Fibroblast of skin of scalp (primary cell): ENCODE data around the gene DIP2C.
"Not testable (repeated sequence)": the region's sequence is repeated elsewhere in the genome, so short reads cannot be mapped to it uniquely, and the experiment has no call there.

Experiments
- DNase-seq: peaks from one replicate; pipeline ENCODE4 v3.0.0-alpha.2; 2013

DIP2C gene

DNA sequence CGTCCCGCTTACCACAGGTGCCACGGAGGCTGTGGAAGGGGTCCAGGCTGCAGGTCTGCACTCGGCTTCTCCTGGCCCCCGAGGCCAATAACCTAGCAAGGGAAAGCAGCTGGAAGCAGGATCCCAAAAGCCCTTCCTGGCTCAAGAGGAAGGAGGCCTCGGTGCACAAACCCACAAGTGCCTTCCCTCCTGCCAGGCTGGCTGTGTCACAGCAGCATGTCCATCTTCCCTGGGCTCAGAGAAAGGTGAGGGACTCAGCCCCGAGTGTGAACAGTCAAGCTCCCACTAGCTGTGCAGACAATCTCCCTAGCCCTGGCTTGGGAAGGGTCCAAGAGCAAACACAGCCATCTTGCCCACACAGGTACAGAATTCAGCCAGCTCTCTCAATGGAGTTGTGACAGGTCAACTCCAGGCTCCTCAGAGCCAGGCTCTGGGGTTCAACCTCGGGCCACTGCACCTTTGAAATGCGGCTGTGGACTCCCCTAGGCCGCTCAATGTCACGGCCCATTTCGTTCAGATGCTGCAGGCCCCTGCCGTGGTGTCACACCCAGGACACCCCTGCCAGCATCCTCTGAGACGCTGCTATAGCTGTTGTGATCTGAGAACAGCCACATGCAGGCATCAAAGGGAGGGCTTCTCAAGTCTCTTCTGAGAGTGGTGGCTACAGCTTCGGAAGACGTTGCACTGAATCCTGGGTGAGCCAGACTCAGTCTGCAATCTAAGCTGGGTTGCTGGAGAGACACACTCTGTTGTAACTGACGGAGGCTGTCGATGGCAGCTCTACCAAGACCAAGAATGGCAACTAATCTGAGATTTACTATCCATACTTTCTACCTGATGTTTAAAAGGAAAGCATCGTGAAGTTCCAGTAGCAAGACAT is 137.9 kb downstream of the DIP2C start:
- DNase-seq = no peak

DNA sequence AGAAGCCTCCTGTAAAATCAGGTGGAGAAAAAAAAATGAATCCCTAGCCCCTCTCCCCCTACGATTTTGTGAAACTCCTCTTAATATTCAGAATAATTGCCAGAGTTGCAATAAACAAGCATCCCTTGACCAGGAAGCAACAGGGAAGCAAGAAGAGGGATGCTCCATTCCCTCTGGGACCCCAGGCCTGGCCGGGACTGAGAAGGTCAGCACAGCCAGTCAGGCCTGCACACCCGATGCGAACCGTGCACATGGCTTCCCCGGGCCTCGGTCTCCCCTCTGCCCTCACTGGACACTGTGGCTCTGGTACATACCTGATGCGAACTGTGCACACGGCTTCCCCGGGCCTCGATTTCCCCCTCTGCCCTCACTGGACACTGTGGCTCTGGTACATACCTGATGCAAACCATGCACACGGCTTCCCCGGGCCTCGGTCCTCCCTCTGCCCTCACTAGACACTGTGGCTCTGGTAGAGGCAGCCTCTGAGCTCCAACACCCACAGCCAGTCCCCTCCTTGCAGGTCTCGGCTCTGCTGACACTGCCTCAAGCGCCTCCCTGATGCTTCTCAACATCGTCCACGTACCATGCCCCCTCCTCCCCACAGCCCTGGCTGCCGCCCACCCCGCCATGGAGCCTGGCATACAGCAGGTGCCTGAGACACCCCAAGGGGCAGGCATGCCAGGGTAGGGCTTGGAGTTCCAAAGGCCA is 138.6 kb downstream of the DIP2C start:
- no peak for DNase-seq

DNA sequence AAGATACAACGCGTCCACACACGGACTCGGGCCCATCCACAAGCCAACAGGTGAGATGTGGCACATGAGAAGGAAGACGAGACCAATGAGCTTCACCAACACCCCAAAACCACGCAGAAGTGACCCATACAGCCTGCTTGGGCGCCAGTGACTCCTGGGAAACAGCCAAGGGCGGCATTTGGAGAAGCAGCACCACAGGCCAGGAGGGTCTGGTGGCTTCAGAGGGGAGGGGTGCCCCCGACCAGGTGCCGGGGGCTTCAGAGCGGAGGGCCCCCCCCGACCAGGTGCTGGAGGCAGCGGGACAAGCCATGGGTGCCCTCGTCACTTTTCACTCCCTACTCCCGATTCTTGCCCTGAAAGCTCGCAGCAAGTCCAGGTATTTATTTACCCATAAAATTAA is 140.1 kb downstream of the DIP2C start:
- no peak for DNase-seq

DNA sequence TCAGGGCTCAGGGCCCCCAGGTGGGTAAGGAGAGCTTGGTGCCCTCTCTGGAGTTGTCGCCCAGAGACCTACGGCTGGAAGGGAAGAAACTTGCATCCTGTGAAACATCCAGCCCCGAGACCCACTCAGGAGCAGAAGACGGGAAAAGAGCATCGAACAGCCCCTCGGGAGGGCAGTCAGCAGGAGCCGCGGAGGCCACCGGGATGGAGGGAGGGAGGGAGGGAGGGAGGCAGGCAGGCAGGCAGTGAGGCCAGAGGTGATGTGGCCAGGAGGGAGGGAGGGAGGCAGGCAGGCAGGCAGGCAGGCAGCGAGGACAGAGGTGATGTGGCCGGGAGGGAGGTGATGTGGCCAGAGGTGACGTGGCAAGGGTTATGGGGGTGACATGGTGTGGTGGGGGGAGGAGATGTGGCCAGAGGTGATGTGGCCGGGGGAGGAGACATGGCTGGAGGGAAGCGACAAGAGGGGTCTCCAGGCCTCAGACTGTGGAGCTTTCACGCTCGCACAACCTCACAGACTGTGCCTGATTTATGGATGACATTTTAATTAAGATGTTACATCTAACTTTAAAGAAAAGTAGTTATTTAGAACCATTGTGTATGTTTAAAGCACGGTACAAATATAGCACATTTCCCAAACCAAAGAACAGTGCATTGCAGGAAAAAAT is 141.1 kb downstream of the DIP2C start:
- DNase-seq = no peak

DNA sequence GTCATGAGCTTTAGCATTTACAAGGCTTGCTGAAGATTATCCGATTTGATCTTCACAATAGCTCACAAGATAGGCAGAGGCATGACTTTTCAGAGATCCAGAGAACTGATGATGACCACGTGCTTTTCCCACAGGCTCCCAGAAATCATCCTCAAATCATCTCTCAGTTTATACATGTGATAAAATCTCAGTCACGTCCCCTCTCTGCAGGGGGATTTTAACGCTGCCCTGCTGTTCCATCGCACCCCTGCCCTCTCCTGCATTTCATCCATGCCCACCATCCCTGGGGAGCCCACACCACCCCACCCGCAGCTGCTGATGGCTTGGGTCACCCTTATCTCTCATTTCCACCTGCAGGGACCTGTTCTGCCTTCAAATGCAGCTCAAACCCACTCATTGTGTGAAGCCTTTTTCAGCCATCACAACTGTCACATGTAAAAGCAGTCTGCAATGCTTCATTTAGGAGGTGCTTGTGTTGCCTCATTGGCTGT is 141.8 kb downstream of the DIP2C start:
- DNase-seq = no peak

DNA sequence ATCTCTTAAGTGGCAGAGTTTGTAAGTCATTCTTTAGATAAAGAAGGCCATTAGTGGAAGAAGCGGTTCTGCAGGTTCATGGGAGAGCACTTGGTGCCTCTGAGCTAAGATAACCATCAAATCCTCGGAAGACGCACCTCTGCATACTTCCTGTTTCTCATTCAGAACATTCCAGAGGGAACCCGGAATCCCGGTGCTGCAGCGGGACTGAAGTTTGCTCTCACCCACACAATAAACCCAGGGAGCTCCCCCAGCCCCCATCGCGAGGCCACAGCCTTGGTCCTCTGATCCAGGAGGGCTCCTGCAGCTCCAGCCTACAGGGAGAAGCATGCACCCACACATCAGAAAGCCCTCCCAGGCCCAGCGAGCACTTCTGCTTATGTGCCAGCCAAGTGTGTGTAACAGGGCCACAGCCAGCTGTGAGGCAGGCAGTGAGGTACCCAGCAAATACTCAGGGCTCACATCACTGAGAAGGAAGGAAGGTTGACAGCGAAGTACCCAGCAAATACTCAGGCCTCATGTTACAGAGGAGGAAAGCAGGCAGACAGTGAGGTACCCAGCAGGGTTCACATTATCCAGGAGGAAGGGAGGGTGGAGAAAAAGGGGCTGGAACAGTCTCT is 142.4 kb downstream of the DIP2C start:
- DNase-seq = no peak

DNA sequence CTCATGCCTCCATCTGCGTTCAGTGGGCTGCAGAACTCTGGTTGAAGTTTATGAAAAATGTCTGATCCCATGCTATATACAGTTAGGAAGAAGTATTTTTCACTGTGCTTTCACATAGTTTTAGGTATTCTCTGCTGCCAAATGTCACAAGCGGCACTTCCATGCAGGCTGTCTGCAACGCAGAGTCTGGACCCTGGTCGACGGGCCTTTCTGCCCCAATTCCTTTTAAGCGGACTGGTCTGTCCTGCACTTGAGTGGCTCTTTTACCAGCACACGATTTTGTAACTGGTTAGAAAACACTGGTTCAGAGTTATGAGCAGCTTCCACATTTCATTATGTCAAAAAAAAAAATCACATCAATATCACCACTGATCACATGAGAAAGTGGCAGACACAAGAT is 143.0 kb downstream of the DIP2C start:
- DNase-seq = no peak

DNA sequence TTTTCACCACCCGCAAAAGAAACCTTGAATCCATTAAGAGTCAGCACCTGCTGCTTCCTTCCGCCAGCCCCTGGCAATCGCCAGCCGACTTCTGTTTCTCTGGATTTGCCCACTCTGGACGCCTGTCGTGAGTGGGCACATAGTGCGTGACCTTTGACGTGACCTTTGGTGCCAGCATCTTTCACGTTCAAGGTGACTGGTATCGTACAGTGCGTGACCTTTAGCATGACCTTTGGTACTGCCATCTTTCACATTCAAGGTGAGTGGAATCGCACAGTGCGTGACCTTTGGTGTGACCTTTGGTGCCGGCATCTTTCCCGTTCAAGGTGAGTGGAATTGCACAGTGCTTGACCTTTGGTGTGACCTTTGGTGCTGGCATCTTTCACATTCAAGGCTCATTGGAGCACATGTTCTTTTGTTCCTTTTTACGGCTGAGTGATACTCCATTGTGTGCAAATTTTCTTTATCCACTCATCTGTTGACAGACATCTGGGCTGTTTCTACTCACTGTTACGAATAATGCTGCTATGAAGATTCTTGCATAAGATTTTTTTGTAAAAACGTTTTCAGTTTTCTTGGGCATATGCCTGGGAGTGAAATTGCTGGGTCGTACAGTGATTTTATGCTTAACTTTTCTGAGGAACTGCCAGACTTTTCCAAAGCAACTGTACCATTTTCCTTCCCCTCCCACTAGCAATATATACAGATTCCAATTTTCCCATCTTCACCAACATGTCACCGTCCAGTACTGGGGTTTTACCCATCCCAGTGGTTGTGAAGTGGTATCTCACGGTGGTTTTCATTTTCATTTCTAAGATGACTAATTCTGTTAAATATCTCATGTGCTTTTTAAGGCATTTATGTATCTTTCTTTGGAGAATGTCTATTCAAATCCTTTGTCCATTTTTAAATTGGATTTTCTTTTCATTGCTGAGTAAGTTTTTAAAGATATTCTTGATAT is 145.3 kb downstream of the DIP2C start:
- DNase-seq = no peak

DNA sequence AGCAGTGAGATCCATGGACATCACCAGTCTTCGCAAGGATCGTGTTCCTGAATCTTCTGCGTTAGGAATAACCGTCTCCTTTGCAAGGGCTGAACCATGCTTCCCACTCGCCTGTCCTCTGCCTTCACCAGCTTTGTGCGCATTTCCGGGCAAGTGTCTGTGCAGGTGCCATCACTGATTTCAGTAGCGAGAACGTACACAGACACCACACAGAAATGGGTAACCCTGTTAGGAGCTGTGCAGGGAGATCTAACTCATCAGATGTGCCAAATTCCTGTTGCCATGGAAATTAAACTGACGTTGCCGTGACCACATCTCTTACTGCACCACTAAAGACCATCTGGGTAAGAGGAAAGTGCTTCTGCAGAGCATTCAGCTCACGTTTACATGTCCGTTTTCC is 146.3 kb downstream of the DIP2C start:
- no peak for DNase-seq

DNA sequence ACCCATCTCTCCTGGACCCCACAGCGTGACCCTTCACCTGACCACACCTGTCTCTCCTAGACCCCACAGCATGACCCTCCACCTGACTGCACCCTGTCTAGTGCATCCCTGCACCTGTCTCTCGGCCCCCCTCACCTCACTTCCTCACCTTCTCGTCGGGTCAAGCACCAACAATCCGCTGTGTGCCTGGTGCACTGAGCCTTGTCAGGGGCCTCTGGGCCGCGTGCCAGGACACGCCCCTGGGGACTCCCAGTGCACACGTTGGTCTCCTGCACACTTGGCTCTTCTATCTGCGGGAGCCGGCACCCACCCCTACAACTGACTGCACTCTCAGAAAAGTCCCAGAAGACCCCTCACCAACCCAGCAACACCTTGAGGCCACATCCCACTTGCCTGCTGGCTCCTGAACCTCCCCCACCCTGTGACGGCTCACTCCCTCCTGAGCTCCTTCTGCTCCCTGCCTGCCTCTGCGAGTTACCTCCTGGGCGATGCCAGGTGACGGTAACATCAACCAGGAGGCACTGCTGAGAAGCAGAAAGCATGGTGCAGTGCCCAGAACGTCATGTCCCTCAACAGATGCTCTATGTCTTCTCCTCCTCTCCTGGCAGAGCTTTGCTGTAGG is 147.6 kb downstream of the DIP2C start:
- no peak for DNase-seq

DNA sequence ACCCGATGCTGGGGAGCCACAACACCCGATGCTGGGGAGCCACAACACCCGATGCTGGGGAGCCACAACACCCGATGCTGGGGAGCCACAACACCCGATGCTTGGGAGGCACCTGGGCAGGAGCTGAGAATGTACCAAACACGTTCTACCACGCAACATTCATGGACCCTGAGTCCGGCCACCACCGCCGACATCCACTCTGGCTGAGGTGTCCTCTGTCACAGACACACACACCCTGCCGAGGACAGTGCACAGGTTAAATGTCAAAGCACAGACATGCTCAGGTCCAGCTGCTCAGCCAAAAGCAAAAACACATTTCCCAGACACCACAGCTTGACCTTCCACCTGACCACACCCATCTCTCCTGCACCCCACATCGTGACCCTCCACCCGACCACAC is 148.4 kb downstream of the DIP2C start:
- no peak for DNase-seq

DNA sequence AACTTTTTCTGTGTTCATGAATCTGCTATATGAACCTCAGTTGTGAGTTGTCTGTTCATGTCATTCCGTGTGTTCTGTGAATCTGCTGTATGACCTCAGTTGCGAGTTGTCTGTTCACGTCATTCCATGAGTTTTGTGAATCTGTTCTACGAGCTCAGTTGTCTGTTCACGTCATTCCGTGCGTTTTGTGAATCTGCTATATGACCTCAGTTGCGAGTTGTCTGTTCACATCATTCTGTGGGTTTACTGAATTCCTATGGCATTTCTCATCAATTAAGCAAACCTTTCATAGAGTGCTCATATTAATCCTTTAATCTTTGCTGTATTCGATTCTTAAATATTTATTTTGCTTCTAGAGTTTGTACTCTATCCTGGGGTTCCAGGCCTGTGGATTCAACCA is 150.6 kb downstream of the DIP2C start:
- DNase-seq = peak; percentile 69

DNA sequence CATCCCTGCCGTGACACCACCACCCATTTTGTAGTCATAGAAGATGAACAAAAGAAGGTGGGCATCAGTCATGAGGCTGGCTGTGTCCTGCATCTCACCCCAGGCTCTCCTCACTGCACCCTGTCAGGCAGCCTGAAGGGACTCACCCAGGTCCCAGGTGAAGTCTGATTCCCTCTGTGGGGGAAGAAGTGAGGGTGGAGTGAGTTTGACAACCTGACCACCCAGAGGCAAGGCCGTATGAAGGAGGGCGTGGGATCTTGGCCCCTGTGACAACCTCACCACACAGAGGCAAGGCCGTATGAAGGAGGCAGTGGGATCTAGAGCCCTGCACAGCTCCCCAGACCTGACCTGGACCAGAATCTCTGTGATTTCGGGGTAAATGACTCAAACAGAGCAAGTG is 152.5 kb downstream of the DIP2C start:
- no peak for DNase-seq

DNA sequence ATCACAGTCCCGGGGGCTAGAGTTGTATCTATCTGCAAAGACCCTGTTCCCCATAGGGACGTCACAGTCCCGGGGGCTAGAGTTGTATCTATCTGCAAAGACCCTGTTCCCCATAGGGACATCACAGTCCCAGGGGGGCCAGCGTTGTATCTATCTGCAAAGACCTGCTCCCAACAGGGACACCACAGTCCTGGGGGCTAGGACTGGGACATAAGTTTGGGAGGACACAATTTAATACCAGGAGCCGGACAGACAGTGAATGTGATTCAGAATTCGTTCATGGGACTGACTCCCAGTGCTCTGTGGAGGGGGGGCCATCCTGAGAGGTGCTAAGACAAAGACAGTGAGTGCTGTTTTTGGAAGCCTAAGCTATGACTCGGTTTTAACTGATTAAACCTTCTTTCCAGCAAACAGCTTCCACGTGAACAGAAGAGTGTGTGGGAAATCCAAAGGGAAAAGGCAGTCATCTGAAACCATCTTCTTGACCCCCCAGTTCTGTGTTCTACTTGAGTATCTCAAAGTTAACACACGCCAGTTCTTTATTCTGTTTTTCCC is 153.0 kb downstream of the DIP2C start:
- peak; percentile 48 for DNase-seq

DNA sequence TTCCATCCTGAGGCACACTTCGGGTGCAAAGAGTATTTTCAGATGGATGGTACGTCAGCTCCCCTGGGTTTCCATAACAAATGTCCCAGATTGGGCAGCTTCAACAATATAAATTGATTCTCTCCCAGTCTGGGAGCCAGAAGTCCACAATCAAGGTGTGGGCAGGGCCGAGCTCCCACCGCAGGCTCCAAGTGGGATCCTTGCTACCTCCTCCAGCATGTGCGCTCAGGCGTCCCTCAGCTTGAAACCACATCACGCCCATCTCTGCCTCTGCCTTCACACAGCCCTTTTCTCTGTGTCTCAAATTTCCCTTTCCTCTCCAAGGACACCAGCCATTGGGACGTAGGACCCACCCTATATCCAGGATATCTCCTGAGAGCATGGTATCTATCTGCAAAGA is 153.5 kb downstream of the DIP2C start:
- no peak for DNase-seq

DNA sequence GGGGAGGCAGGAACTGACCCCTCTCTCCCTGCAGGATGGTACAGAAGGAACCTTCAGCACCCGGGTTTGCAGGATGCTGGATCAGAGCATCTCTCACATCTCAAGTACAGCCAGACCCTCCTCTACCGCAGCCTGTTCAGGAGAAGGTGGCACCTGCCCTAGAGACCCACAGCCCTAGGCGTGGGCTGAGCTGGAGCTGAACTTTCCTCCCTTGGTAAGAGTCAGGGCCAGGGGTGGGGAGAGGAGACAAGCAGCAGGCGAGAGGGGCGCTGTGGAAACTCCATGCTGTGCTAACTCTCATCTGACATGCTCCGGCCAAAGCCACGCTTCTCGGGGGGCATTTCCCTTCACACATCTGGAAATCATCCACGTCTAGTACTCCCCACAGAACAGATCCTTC is 154.4 kb downstream of the DIP2C start:
- DNase-seq = no peak

DNA sequence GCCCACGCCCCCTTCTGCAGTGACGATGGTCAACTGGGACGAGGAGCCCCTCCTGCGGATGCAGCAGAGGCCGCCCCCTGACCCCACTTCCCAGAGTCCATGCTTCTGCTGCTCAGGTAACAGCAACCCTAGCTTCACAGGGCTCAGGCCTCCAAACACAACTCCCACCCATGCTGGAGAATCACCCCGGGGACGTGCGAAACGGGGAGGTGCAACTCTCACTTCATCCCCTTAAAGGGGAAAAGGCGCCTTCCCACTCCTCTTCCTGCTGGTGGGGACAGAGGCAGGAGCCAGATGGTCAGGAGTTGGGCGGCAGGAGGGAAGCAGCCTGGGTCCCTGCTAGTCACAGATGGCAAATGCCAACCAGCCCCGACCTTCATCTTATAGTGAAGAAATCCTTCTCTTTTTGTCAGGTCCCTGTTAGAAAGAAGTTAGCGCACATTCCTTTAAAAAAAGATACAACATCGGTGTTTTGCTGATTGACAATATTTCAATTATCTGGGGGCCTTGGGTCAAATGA is 155.4 kb downstream of the DIP2C start:
- no peak for DNase-seq

DNA sequence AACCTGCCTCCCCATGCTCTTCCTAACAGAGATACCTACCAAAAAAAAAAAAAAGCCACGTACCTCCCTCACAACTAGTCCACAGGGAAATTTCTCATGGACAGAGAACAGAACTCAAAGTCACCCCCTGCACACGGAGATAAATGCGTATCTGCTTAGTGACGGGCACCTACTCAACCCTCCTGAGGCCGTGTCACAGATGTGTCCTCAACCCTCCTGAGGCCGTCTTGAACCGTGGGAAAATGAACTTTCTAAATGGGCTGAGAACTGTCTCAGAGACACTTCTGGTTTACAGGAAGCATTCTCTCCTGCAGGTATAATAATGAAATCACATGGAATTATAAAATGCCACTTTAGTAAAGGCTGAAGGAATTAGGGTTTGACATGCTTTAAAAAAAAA is 155.9 kb downstream of the DIP2C start:
- DNase-seq = no peak

DNA sequence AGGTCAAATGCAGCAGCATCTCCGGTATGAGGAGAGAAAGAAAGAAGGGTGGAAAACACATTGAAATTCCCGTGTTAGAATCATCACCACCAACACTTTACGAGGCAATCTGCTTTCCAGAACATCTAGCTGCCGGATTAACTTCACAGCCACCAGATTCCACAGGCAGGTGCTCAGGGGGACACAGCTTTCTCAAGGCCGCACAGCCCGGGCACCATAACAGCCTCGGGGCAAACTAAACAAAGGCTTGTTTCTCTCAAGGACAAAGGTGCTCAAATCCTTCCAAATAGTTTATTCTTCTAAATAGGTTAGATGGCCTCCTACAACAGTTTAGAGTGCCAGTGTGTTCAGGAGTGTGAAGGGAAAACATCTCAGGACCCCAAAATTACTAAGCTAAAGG is 156.3 kb downstream of the DIP2C start:
- no peak for DNase-seq

DNA sequence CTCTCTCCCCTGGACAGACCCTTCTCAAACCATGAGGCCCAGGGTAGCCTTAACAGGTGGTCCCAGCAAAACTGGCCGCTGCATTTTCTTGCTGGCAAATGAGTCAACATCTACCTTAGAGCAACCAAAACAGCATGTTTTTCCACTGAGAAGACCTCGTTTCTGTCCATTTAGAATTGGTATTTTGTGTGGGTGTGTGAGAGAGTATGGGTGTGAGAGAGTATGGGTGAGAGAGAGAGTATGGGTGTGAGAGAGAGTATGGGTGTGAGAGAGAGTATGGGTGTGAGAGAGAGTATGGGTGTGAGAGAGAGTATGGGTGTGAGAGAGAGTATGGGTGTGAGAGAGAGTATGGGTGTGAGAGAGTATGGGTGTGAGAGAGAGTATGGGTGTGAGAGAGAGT is 157.1 kb downstream of the DIP2C start:
- not testable (repeated sequence) for DNase-seq

DNA sequence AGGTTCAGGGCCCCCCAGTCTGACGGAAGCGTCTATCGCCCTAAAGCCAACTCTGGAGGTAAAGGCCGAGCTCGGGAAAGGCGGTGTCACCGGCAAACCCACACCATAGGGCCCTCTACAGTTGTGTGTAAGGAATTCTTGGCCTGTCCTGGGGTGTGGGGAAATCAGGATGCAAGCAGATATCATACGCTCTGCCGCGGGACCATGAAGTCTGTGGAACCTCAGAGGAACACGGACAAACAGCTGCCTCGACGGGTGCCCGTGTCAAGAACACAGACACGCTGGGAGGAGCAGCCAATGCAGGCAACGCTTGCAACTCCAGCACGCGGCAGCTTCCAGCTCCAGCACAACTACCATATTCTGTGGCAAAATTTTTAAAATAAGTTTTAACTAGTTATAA is 157.9 kb downstream of the DIP2C start:
- DNase-seq = no peak
